ENCODE measurements around the gene TP53RK.
A peak's percentile ranks its signal among the peaks of the same experiment; 100 is the strongest.

The TP53RK gene

GRCh38 chr20:46689082-46689753, at the start of gene TP53RK:
Gene TP53RK (minus strand): TSS chr20:46689444. CDS start chr20:46689414, 30 bp downstream.
- ATAC-seq (replicated peaks; ENCODE audit: extremely low read depth, poor library complexity, severe bottlenecking), result peak; percentile 94
- no peaks in the 10 kb centered on the region for H3K9me3 Mint-ChIP-seq
- peak within 1 kb of the TSS; percentile 96 for H3K27ac Mint-ChIP-seq (ENCODE audit: low read depth)
- peak; percentile 91 to 94 for DNase-seq (ENCODE audit: low spot score in 2 of 2)
- no peaks in the 10 kb centered on the region for H3K27me3 Mint-ChIP-seq
- peaks cover 19% of the 10 kb centered on the region for H3K36me3 Mint-ChIP-seq (ENCODE audit: insufficient read depth)
- peak within 1 kb of the TSS; percentile 92 for H3K4me3 Mint-ChIP-seq
- peaks cover 48% of the 10 kb centered on the region for H3K4me1 Mint-ChIP-seq

GRCh38 chr20:46735436-46735835, 46.2 kb upstream of the TP53RK start:
- ATAC-seq (replicated peaks; ENCODE audit: extremely low read depth, poor library complexity, severe bottlenecking) (no peak), DNase-seq (ENCODE audit: low spot score in 2 of 2) (no peak)
- Mint-ChIP-seq H3K4me3 (no peak overlapping the region), H3K36me3 (ENCODE audit: insufficient read depth) (no peaks in the 10 kb centered on the region), H3K9me3 (no peaks in the 10 kb centered on the region), H3K27me3 (peaks cover 41% of the 10 kb centered on the region), H3K4me1 (no peaks in the 10 kb centered on the region), H3K27ac (ENCODE audit: low read depth) (no peak overlapping the region)

GRCh38 chr20:46731770-46732169, 42.5 kb upstream of the TP53RK start:
- no peaks in the 10 kb centered on the region for H3K9me3 Mint-ChIP-seq
- ATAC-seq (replicated peaks; ENCODE audit: extremely low read depth, poor library complexity, severe bottlenecking), result no peak
- H3K27me3 Mint-ChIP-seq, result peaks cover 29% of the 10 kb centered on the region
- H3K36me3 Mint-ChIP-seq (ENCODE audit: insufficient read depth), result no peaks in the 10 kb centered on the region
- no peak overlapping the region for H3K27ac Mint-ChIP-seq (ENCODE audit: low read depth)
- H3K4me1 Mint-ChIP-seq, result no peaks in the 10 kb centered on the region
- H3K4me3 Mint-ChIP-seq, result no peak overlapping the region
- no peak for DNase-seq (ENCODE audit: low spot score in 2 of 2)

GRCh38 chr20:46725186-46726165, 36.2 kb upstream of the TP53RK start:
- H3K36me3 Mint-ChIP-seq (ENCODE audit: insufficient read depth), result no peaks in the 10 kb centered on the region

DNA sequence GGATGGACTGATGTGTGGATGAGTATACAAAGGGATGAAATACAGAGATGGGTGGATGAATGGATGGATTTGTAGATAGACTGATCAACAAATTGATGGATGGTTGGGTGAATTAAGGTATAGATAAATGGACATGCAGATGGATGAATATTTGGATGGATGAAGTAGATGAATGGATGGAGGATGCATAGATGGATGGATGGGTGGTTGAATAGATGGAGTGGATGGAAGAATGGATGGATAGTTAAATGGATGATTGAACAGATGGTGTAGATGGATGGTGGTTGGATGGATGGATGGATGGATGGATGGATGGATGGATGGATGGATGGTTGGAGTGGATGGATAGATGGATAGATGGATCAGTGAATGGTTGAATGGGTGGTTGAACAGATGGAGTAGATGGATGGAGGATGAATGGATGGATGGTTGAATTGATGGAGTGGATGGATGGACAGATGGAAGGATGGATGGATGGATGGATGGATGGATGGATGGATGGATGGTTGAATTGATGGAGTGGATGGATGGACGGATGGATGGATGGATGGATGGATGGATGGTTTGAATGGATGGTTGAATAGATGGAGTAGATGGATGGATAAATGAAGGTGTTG, 35.2 kb upstream of the TP53RK start:
- Mint-ChIP-seq H3K36me3 (ENCODE audit: insufficient read depth) (no peaks in the 10 kb centered on the region), H3K4me1 (no peaks in the 10 kb centered on the region), H3K4me3 (no peak overlapping the region)

More at GRCh38 chr20:46725186-46726165, 36.2 kb upstream of the TP53RK start:
- Mint-ChIP-seq H3K4me1 (no peaks in the 10 kb centered on the region), H3K4me3 (no peak overlapping the region), H3K27ac (ENCODE audit: low read depth) (no peak overlapping the region), H3K27me3 (no peaks in the 10 kb centered on the region), H3K9me3 (no peaks in the 10 kb centered on the region)
- DNase-seq (ENCODE audit: low spot score in 2 of 2) (no peak), ATAC-seq (replicated peaks; ENCODE audit: extremely low read depth, poor library complexity, severe bottlenecking) (no peak)

GRCh38 chr20:46723039-46723438, 33.8 kb upstream of the TP53RK start:
- DNase-seq (ENCODE audit: low spot score in 2 of 2) (no peak), ATAC-seq (replicated peaks; ENCODE audit: extremely low read depth, poor library complexity, severe bottlenecking) (no peak)
- no peaks in the 10 kb centered on the region for H3K36me3 Mint-ChIP-seq (ENCODE audit: insufficient read depth)

More for the DNA sequence above, 35.2 kb upstream of the TP53RK start:
- ATAC-seq (replicated peaks; ENCODE audit: extremely low read depth, poor library complexity, severe bottlenecking) (no peak), DNase-seq (ENCODE audit: low spot score in 2 of 2) (no peak)
- Mint-ChIP-seq H3K27ac (ENCODE audit: low read depth) (no peak overlapping the region), H3K9me3 (no peaks in the 10 kb centered on the region), H3K27me3 (no peaks in the 10 kb centered on the region)

GRCh38 chr20:46722450-46722849, 33.2 kb upstream of the TP53RK start:
- H3K27me3 Mint-ChIP-seq, result no peaks in the 10 kb centered on the region
- H3K27ac Mint-ChIP-seq (ENCODE audit: low read depth), result no peak overlapping the region
- no peaks in the 10 kb centered on the region for H3K36me3 Mint-ChIP-seq (ENCODE audit: insufficient read depth)
- H3K4me3 Mint-ChIP-seq, result no peak overlapping the region
- ATAC-seq (replicated peaks; ENCODE audit: extremely low read depth, poor library complexity, severe bottlenecking), result no peak
- DNase-seq (ENCODE audit: low spot score in 2 of 2), result no peak
- no peaks in the 10 kb centered on the region for H3K9me3 Mint-ChIP-seq
- H3K4me1 Mint-ChIP-seq, result no peaks in the 10 kb centered on the region

More at GRCh38 chr20:46723039-46723438, 33.8 kb upstream of the TP53RK start:
- Mint-ChIP-seq H3K27me3 (no peaks in the 10 kb centered on the region), H3K27ac (ENCODE audit: low read depth) (no peak overlapping the region), H3K4me1 (no peaks in the 10 kb centered on the region), H3K9me3 (no peaks in the 10 kb centered on the region), H3K4me3 (no peak overlapping the region)

GRCh38 chr20:46721476-46721875, 32.2 kb upstream of the TP53RK start:
- no peak for ATAC-seq (replicated peaks; ENCODE audit: extremely low read depth, poor library complexity, severe bottlenecking)
- no peaks in the 10 kb centered on the region for H3K27me3 Mint-ChIP-seq

GRCh38 chr20:46720776-46721425, 31.7 kb upstream of the TP53RK start:
- no peaks in the 10 kb centered on the region for H3K36me3 Mint-ChIP-seq (ENCODE audit: insufficient read depth)
- H3K4me3 Mint-ChIP-seq, result no peak overlapping the region
- ATAC-seq (replicated peaks; ENCODE audit: extremely low read depth, poor library complexity, severe bottlenecking) (no peak), DNase-seq (ENCODE audit: low spot score in 2 of 2) (no peak)
- no peaks in the 10 kb centered on the region for H3K27me3 Mint-ChIP-seq
- H3K27ac Mint-ChIP-seq (ENCODE audit: low read depth), result no peak overlapping the region
- no peaks in the 10 kb centered on the region for H3K4me1 Mint-ChIP-seq
- no peaks in the 10 kb centered on the region for H3K9me3 Mint-ChIP-seq

More at GRCh38 chr20:46721476-46721875, 32.2 kb upstream of the TP53RK start:
- no peaks in the 10 kb centered on the region for H3K36me3 Mint-ChIP-seq (ENCODE audit: insufficient read depth)
- DNase-seq (ENCODE audit: low spot score in 2 of 2), result no peak
- H3K4me1 Mint-ChIP-seq, result no peaks in the 10 kb centered on the region
- no peak overlapping the region for H3K27ac Mint-ChIP-seq (ENCODE audit: low read depth)
- H3K4me3 Mint-ChIP-seq, result no peak overlapping the region
- H3K9me3 Mint-ChIP-seq, result no peaks in the 10 kb centered on the region

DNA sequence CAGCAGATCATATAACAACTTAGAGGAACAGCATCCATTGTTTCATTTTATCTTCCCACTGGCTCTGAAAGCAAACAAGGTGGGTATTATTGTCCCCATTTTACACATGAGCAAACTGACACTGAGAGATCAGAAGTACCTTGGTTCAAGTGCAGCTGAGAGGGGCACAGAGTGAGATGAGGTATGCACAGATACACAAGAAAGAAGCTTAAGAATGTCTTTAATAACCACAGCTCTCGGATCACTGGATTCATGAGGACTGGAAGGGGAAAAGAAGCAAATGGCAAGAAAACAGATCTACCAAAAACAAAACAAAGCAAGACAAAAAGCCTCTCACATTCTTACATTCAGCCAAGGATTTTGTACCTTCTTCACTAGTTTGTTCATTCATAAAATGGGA, 30.8 kb upstream of the TP53RK start:
- Mint-ChIP-seq H3K27me3 (peaks cover 6% of the 10 kb centered on the region), H3K4me3 (no peak overlapping the region), H3K4me1 (no peaks in the 10 kb centered on the region), H3K27ac (ENCODE audit: low read depth) (no peak overlapping the region), H3K9me3 (no peaks in the 10 kb centered on the region), H3K36me3 (ENCODE audit: insufficient read depth) (no peaks in the 10 kb centered on the region)
- no peak for DNase-seq (ENCODE audit: low spot score in 2 of 2)
- ATAC-seq (replicated peaks; ENCODE audit: extremely low read depth, poor library complexity, severe bottlenecking), result no peak

DNA sequence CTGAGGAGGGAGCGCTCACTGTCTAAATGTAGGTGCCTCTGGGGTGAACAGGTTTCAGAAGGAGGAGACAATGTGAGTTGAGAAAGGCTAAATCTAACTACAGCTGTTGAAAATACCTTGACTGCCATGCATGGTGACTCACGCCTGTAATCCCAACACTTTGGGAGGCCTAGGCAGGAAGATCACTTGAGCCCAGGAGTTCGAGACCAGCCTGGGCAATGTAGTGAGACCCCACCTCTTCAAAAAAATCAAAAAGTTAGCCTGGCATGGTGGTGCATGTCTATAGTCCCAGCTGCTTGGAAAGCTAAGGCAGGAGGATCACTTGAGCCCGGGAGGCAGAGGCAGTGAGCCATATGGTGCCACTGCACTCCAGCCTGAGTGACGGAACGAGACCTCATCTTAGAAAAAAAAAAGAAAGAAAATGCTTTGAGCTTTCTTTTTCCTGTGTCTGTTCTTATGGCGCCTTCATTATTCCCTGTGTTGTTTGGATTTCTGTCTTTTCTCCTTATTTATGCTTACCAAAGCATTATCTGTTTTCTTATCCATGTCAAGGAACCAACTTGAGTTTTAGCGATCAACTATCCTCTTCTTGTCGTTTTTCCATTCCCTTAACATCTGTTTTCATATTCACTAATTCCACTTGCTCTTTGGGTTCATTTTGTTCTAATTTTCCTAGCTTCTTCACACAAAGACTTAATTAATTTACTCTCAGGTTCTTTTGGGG, 28.7 kb upstream of the TP53RK start:
- no peak for DNase-seq (ENCODE audit: low spot score in 2 of 2)
- no peak for ATAC-seq (replicated peaks; ENCODE audit: extremely low read depth, poor library complexity, severe bottlenecking)
- H3K9me3 Mint-ChIP-seq, result no peaks in the 10 kb centered on the region
- H3K36me3 Mint-ChIP-seq (ENCODE audit: insufficient read depth), result no peaks in the 10 kb centered on the region
- H3K4me3 Mint-ChIP-seq, result no peak overlapping the region
- H3K27ac Mint-ChIP-seq (ENCODE audit: low read depth), result no peak overlapping the region
- no peaks in the 10 kb centered on the region for H3K4me1 Mint-ChIP-seq
- H3K27me3 Mint-ChIP-seq, result peaks cover 27% of the 10 kb centered on the region
